ENCODE results near the gene SNX19. TPM values are rescaled to one million over a fixed set of nuclear protein-coding genes. Genes with fewer than 3 reads are reported as not detected.

Gene SNX19
- total and polyA plus RNA-seq, 12 donors, result 13.6 to 102 (median 65.3) TPM

- WGBS, 4 donors, result 90 to 96% (median 92%) methylated on average over 11 of the region's 11 CpGs
- H3K36me3 ChIP-seq (replicated peaks in 1 of 2), result peaks cover 0 to 45% of the 10 kb centered on the region in 2 donors
- TF ChIP-seq CTCF (IDR thresholded peaks at IDR 0.05) (no peak), POLR2A (IDR thresholded peaks at IDR 0.05) (no peak)
- no peaks in the 10 kb centered on the region for H3K27me3 ChIP-seq
- H3K27ac ChIP-seq, result no peak overlapping the region
- H3K9me3 ChIP-seq (replicated peaks in 1 of 3), result no peaks in the 10 kb centered on the region
- DNase-seq, result no peak
- intact Hi-C loops (cut with DNase I), result no loop called here
- H3K4me3 ChIP-seq, result no peak overlapping the region
- H3K4me1 ChIP-seq (replicated peaks in 1 of 2), result peaks cover 12% of the 10 kb centered on the region in 2 donors
These were observed 5.0 kb downstream of the SNX19 start for GRCh38 chr11:130911306-130911705.

GRCh38 chr11:130909650-130910049 is 6.6 kb downstream of the SNX19 start:
- H3K36me3 ChIP-seq (replicated peaks in 1 of 2), result peaks cover 0 to 62% of the 10 kb centered on the region in 2 donors
- no peak for DNase-seq
- TF ChIP-seq CTCF (IDR thresholded peaks at IDR 0.05), result no peak
- TF ChIP-seq POLR2A (IDR thresholded peaks at IDR 0.05), result no peak
- no peak overlapping the region for H3K4me3 ChIP-seq
- no peaks in the 10 kb centered on the region for H3K9me3 ChIP-seq (replicated peaks in 1 of 3)
- H3K27me3 ChIP-seq, result no peaks in the 10 kb centered on the region
- WGBS, 4 donors, result 39 to 55% (median 43%) methylated on average over 1 of the region's 1 CpG
- H3K4me1 ChIP-seq (replicated peaks in 1 of 2), result peaks cover 0 to 6% of the 10 kb centered on the region in 2 donors
- intact Hi-C loops (cut with DNase I), result no loop called here
- H3K27ac ChIP-seq, result no peak overlapping the region

GRCh38 chr11:130908770-130909625 is 7.3 kb downstream of the SNX19 start:
- H3K27ac ChIP-seq, result no peak overlapping the region
- TF ChIP-seq CTCF (IDR thresholded peaks at IDR 0.05), result no peak
- WGBS, 4 donors, result 82 to 94% (median 92%) methylated on average over 4 of the region's 4 CpGs

GRCh38 chr11:130908061-130908460 is 8.2 kb downstream of the SNX19 start:
- Histone ChIP-seq H3K4me1 (replicated peaks in 1 of 2) (no peaks in the 10 kb centered on the region), H3K27ac (no peak overlapping the region)

More at GRCh38 chr11:130908770-130909625, 7.3 kb downstream of the SNX19 start:
- Histone ChIP-seq H3K4me3 (no peak overlapping the region), H3K36me3 (replicated peaks in 1 of 2) (peaks cover 0 to 61% of the 10 kb centered on the region in 2 donors), H3K4me1 (replicated peaks in 1 of 2) (peaks cover 0 to 2% of the 10 kb centered on the region in 2 donors), H3K27me3 (no peaks in the 10 kb centered on the region), H3K9me3 (replicated peaks in 1 of 3) (no peaks in the 10 kb centered on the region)
- no peak for DNase-seq
- intact Hi-C loops (cut with DNase I), result no loop called here

More at GRCh38 chr11:130908061-130908460, 8.2 kb downstream of the SNX19 start:
- H3K4me3 ChIP-seq, result no peak overlapping the region
- DNase-seq, result no peak
- H3K27me3 ChIP-seq, result no peaks in the 10 kb centered on the region
- H3K9me3 ChIP-seq (replicated peaks in 1 of 3), result no peaks in the 10 kb centered on the region
- TF ChIP-seq POLR2A (IDR thresholded peaks at IDR 0.05) (no peak), CTCF (IDR thresholded peaks at IDR 0.05) (no peak)
- 69 to 85% (median 79%) methylated on average over 6 of the region's 6 CpGs for WGBS, 4 donors
- intact Hi-C loops (cut with DNase I), result no loop called here
- H3K36me3 ChIP-seq (replicated peaks in 1 of 2), result peaks cover 0 to 63% of the 10 kb centered on the region in 2 donors

All from adrenal gland (tissue), 12 donors.